GM18951 (cell line): ENCODE data around the gene PSMA7.

Experiments used
- POLR2A ChIP-seq: IDR thresholded peaks from 4 replicates; pipeline ENCODE4 v1.6.1; 2011; ENCODE audit warnings: mild to moderate bottlenecking; ENCODE audit not compliant: insufficient read length, insufficient read depth; ENCODE audit errors: extremely low read depth
- in situ Hi-C: fragments of 300-500 bp; cut with MboI; formaldehyde crosslinking; loops from one replicate; pipeline ENCODE4 v1.12.0; 2022; ENCODE audit warnings: low sequenced_read_pairs, mixed read lengths, inconsistent platforms; ENCODE audit not compliant: unreplicated experiment

PSMA7 gene

DNA sequence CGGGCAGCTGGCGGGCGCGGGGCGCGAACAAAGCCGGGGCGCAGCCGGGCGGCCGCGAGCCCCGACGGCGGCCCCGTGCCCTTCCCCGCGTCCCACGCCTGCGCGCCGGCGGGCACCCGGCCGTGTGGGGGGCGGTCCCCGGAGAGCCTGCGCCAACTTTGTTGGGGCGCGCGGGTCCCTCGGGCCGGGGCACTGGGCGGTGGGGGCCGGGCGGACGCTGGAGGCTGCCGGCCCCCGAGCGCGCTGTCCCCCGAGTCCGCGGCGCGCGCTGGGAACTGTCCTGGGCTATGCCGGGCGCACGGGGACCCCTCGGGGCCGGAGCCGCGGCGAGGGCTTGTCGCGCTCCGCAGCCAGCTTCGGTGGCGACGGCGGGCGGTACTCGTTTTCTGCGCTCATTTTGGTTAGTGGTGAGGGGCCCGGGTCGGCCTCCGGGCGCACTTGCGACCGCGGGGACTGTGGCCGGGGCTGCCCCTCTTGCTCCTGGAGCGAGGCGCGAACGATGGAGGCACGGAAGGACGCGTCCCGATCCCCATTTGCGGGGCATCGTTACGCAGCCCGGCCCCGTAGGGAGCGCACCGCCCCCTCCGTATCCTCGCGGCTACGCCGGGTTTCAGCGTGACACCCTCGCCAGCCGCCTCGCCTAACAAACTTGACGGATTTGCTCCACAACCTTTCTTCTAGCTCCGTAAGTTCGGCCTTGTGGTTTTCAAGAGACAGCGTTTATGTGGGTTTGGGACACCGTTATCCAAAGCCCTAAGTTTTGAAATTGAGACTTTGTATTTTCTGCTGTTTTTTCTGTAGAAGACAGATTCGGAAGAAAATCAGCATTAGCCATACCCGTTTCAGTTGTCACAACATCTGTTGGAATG is 997 bp upstream of the PSMA7 start:
- in situ Hi-C loops, result no loop called here
- TF ChIP-seq POLR2A, result peak; percentile 27

DNA sequence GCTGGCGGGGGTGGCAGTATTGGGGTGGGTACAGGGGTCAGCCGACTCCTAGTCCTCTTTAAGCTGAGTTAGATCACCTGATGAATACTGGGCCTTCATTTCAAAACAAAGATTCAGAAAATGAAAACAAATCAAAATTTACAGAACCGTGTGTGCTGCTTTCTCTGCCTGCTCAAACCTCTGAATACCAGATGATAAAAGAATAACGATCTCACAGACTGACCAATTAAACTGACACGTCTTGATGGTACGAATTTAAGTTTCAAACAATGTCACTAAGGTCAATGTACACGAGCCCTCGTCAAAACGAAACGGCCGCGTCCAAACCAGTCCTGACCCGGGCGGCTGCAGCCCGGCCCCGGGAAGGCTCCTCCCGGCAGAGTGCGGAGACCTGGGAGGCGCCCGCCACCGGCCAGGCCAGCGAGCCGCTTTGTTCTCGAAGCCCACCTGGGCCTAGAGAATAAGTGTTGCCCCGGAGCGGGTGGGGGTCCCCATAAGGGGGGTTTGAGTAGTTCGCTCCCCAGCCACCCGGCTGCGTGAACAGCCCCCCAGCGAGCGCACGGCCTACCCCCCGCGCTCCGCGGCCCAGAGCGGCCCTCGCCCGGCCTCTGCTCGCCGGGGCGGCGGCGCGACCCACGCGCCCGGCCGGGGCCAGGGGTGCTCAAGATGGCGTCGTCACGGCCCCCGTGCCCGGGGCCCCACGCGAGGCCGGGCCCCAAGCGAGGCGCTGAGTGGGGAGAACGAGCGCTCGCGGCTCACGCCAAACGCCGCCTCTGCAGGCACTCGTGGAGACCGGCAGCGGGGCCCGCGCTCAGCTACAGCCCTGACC is 728 bp downstream of the PSMA7 start:
- TF ChIP-seq POLR2A, result no peak
- in situ Hi-C loops, result no loop called here

DNA sequence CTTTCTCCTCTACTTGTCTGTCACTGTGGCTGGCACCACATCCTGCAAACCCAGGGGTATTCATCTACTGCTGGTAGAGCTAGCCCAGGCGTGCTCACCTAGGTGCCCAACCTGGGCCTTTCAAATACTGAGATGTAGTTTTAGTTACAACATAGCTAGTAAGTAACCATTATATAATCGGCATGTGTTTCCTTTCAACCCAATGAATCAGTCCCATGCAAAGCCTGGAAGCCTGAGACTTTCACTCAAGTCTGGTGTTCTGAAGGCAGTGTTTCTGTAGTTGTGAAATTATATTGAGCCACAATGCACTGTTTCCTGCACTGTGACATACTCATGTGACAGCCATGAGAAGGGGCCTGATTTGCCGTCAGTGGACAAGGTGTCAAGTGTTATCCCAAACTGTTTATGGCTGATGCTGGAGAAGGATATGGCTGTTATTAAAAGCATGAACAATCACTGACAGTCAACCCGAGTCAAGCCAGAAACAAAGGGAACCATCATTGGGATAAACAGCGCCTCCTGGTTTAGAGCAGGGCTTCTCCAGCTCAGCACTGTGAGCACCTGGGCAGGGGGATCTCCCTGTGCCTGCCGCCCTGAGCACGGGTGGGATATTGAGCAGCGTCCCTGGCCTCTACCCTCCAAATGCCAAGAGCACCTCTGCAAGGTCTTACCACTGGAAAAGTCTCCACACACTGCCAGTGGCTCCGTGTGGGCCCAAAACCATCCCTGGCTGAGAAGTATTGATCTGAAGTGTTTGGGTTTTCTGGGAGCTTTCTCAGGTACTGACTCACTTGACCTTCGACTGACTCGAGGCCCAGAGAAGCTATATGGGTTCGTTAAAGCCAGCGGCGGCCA is 1.6 kb downstream of the PSMA7 start:
- TF ChIP-seq POLR2A, result no peak
- in situ Hi-C loops, result no loop called here

DNA sequence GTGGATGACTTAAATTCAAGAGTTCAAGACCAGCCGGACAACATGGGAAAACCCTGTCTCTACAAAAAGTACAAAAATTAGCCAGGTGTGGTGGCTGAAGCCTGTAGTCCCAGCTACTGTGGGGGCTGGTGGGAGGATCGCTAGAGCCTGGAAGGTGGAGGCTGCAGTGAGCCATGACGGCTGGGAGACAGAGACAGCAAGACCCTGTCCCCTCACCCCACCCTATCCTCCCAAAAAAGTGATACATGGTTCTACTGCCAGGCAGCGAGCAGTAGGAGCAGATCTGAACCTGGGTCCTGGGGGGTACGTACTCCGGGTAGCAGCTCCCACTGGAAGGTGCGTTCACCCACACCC is 2.2 kb downstream of the PSMA7 start:
- in situ Hi-C loops, result no loop called here
- no peak for TF ChIP-seq POLR2A

DNA sequence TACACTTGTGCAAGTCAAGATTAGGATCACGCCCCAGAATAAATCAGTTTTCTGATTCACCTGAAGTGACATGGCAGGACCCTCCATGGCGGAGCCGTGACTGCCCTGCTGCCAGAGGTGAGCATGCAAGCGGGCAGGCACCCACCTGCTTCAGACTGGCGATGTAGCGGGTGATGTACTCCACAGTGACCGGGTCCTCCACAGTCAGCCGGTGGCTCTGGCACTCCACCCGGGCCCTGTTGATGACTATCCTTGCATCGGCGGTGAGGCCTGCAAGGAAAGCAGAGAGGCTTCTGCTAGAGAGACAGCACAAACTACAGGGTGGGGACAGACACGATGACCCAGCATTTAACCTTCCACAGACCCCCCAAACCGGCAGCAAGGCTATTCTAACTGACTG is 3.6 kb downstream of the PSMA7 start:
- no peak for TF ChIP-seq POLR2A
- in situ Hi-C loops, result no loop called here

DNA sequence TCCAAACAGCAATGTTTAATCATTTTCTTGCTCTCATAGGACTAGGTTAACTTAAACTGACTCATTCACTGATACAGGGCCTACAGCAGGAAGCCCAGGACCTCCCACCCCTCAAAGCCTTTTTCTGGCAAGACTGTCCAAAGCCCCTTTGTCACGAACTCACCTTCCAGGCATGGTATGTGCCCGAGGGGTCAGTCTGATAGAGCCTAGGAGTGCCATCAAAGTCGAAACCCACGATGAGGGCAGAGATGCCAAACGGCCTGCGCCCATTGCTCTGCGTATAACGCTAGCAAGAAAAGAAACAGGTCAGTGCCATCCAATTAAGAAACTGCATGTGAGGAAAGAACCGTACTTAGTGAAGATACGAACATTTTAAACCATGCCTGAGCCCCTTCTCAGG is 4.3 kb downstream of the PSMA7 start:
- TF ChIP-seq POLR2A, result no peak
- in situ Hi-C loops, result no loop called here

DNA sequence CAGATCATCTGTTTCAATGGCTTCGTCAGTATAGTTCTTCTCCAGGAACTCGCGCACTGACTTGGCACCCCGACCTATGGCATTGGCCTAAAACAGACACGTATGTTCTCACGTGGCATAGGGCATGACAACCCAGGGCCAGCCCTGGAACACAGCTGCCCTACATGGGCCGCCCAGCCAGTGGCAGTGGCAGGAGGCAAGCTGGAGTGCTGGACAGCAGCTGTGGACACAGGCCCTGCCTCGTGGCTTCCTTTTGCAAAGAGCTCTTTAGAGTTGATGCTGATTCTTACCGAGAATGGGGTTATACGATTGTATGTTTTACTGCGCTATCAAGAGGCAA is 5.0 kb downstream of the PSMA7 start:
- no peak for TF ChIP-seq POLR2A
- in situ Hi-C loops, result no loop called here

DNA sequence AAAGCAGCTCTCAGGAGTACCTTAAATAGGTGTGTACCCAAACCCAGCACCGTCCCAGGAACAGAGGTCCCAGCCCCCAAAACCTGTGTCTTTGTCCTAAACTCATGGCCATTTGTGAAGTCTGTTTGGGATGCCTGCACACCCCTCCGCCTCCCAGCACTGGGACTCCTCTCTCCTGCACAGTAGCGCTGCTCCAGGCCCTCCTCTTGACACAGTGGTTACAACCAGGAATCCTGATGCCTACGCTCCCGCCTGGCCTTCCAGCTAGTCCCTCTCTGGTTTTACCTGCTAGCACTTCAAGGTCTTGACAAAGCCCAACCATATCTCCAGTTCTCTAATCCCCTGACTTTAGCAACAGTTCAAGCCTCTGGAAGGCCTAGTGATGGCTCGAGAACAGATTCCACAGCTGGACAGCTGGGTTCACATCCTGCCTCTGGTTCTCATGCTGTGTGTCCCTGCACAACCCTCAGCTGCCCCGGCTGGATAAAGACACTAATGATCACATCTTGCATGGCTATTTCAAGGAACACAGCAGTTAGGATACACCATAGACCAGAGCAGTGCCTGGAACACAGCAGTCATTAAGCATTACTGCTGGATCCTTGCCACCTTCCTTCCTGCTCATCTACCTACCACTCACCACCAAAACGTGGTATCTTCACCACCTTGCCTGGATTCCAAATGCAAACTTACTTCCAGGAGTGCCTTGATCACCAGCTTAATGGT is 5.6 kb downstream of the PSMA7 start:
- in situ Hi-C loops, result no loop called here
- no peak for TF ChIP-seq POLR2A

DNA sequence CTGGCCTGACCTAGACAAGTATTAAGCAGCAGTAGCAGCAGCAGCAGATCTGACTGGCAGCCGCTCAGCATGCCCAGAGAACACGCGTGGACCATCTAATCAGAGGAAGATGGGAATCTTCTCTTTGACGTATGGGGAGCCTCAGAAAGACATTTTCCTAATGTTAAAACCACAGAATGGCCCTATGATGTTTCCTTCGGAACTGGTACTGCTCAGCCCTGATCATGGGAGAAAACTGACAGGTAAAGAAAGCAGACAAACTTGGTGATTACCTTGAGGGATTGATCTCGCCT is 6.2 kb downstream of the PSMA7 start:
- in situ Hi-C loops, result no loop called here
- TF ChIP-seq POLR2A, result no peak

DNA sequence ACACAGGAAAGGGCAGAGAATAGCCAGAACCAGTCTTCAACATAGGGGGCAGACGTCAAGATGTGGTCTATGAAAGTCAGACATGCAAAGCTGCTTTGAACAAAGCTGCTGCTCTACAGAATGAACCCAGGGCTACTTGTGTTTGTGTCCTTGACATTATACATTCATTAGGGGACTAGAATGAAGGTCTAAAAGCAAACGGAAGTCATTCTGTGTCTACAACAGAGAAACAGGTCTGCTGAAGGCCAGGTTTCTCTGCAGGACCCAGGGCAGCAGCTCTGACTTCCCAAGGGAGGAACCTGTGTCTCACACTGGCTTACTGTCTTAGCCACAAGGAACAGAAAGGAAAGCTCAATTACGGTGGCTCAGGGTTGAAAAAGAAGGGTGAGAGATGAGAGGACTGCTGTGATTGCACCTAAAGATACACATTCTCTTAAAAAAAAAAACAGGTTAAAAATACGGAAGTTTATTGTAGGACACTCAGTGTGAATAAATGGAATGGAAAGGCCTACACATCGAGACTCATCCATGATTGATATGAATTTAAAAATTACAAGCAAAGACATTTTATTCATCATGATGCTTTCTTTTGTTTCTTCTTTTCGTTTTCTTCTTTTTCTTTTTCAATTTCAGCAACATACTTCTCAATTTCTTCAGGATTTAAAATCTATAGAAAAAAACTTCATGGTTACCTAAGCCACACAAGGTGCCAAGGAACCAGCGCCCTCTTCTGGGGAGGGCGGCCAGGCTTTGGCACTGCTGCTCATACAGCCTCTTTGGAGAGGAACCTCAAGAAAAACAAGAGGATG is 6.7 kb downstream of the PSMA7 start:
- TF ChIP-seq POLR2A, result no peak
- in situ Hi-C loops, result no loop called here

DNA sequence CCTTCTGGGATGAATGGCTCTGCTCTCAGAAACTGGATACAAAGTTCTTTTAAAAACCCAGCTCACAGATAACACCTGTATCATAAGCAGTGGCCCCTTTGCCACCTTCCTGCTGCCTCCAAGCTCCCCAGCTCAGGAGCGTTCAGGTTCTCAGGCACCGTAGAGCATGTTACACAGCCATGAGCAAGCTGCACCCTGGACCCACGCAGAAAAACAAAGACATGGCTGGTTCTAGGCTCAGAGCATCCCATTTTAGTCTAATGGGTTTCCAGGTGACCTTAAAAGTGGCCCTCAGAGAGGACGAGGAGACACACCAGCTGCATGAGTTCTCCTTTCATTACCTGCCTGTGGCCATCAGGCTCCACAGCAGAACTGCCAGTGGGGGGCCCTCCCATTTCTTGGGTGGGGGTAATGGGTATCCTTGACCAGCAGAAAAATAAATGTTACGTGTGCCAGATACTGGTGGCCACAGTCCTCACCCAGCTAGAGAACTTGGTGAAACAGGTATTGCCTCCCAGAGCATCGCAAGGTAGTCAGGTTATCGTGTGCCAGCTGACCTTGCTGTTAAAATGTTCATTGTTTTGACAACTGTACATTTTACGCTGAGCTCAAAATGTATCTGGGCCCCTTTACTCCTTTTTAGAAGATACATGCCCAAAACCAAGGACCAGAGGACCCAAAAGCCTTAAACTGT is 7.5 kb downstream of the PSMA7 start:
- in situ Hi-C loops, result no loop called here

DNA sequence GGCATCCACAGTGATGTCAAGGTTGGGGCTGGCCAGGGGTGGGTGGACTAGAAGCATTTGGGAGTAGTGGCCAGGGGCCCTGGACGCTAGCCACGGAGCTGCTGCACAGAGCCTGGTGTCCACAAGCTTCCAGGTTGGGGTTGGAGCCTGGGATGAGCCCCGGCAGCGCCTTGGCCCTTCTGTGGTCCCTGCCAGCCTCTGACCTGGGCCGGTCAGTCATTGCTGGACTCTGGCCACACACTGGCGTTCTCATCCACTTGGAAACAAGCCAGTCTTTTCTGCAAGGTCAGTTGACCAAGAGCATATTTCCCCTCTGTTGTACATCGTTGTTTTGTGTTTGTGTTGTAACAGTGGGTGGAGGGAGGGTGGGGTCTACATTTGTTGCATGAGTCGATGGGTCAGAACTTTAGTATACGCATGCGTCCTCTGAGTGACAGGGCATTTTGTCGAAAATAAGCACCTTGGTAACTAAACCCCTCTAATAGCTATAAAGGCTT is 8.4 kb downstream of the PSMA7 start:
- TF ChIP-seq POLR2A, result no peak
- in situ Hi-C loops, result no loop called here

More for the DNA sequence above, 7.5 kb downstream of the PSMA7 start:
- TF ChIP-seq POLR2A, result no peak

DNA sequence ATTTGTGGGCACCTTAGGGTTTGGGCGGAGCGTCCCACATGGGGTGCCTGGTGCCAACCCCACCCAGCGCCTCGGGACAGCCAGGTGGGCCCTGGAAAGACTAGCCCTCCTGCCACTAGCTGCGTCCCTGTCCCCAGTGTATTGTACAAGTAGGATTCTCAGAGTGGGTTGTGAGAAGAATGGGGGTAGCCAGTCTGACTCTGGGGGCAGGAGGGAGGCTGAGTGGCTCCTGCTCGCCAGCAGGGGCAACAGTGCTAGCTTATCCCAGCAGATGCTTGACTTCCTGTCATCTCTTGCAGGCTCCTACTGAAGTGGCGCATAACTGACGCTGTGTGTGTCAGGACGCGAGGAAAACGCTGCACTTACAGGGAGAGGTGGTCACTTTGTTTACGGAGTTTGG is 9.3 kb downstream of the PSMA7 start:
- TF ChIP-seq POLR2A, result peak; percentile 15
- in situ Hi-C loops, result no loop called here
